Activated T-cell treated with anti-CD3 and anti-CD28 coated beads, Interleukin-2, amount 50 U/mL, for 4 hours (primary cell): ENCODE measurements around the gene TTC21B. TPM values are rescaled to one million over a fixed set of nuclear protein-coding genes. Genes with fewer than 3 reads are reported as not detected.

ENCODE experiments used
- ATAC-seq, 2 donors: fragments of 200-7000 bp; cut with Tn5 transposase; one replicate each; pipeline ENCODE4 v1.10.0; 2021
- DNase-seq: peaks from one replicate; pipeline ENCODE4 v3.0.0-alpha.2; 2020
- H3K27me3 Mint-ChIP-seq: one replicate; pipeline ENCODE4 v1.8.0; 2021; ENCODE audit warnings: low read depth, mixed read lengths
- H3K36me3 Mint-ChIP-seq: one replicate; pipeline ENCODE4 v1.8.0; 2022; ENCODE audit warnings: mixed read lengths; ENCODE audit not compliant: insufficient read depth
- H3K4me1 Mint-ChIP-seq: one replicate; pipeline ENCODE4 v1.8.0; 2021; ENCODE audit warnings: low read depth, mixed read lengths
- H3K4me3 Mint-ChIP-seq: one replicate; pipeline ENCODE4 v1.8.0; 2021; ENCODE audit warnings: mild to moderate bottlenecking, moderate library complexity, mixed read lengths
- H3K9me3 Mint-ChIP-seq: one replicate; pipeline ENCODE4 v1.8.0; 2021; ENCODE audit warnings: mixed read lengths
- total RNA-seq, 3 donors: library from RNA; stranded (reverse); gene quantifications; one replicate each; pipeline ENCODE4 v1.2.1, GENCODE V29; 2021

TTC21B gene
- total RNA-seq, 3 donors from 2014 or later: 13.9 to 18.1 (median 16.3) TPM

DNA sequence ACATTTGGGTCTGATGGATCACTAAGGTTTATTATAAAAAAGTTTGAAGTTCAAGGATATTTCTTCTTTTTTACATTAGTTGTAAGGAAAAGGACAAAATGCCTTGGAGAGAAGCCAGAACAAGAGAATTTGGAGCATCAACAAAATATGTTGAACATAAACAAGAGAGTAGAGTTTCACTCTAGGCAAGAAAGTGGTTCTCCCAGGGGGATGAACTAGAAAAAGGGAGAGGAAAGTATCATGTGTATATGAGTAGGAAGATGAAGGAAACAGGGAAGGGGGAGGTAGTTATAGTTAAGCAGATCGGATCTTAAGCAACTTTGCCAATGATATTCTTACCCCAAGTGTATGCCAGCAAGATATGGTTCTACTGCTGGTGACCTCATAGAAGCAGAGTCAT is 95.7 kb downstream of the TTC21B start:
- Mint-ChIP-seq H3K27me3 (peaks cover 1% of the 10 kb centered on the region), H3K36me3 (peaks cover 27% of the 10 kb centered on the region), H3K9me3 (peaks cover 29% of the 10 kb centered on the region), H3K4me3 (no peak overlapping the region), H3K4me1 (no peaks in the 10 kb centered on the region)
- ATAC-seq (no peak), DNase-seq (no peak)

- Mint-ChIP-seq H3K36me3 (peaks cover 22% of the 10 kb centered on the region), H3K27me3 (no peaks in the 10 kb centered on the region), H3K9me3 (peaks cover 44% of the 10 kb centered on the region), H3K4me1 (no peaks in the 10 kb centered on the region), H3K4me3 (no peak overlapping the region)
- no peak for ATAC-seq
- no peak for DNase-seq
These were observed 101.2 kb downstream of the TTC21B start for GRCh38 chr2:165852394-165852793.

GRCh38 chr2:165847001-165847400 is 106.6 kb downstream of the TTC21B start:
- H3K4me3 Mint-ChIP-seq: no peak overlapping the region
- H3K36me3 Mint-ChIP-seq: peaks cover 3% of the 10 kb centered on the region
- H3K27me3 Mint-ChIP-seq: no peaks in the 10 kb centered on the region
- ATAC-seq (no peak), DNase-seq (no peak)
- H3K9me3 Mint-ChIP-seq: peaks cover 24% of the 10 kb centered on the region
- H3K4me1 Mint-ChIP-seq: no peaks in the 10 kb centered on the region

- Mint-ChIP-seq H3K27me3 (no peaks in the 10 kb centered on the region), H3K4me3 (no peak overlapping the region), H3K4me1 (no peaks in the 10 kb centered on the region), H3K36me3 (peaks cover 3% of the 10 kb centered on the region), H3K9me3 (peaks cover 15% of the 10 kb centered on the region)
- DNase-seq (no peak), ATAC-seq (no peak)
These were observed 107.5 kb downstream of the TTC21B start for GRCh38 chr2:165846056-165846455.

GRCh38 chr2:165844216-165844615 is 109.4 kb downstream of the TTC21B start:
- H3K9me3 Mint-ChIP-seq: no peaks in the 10 kb centered on the region
- no peaks in the 10 kb centered on the region for H3K27me3 Mint-ChIP-seq
- H3K4me3 Mint-ChIP-seq: no peak overlapping the region
- DNase-seq (no peak), ATAC-seq (no peak)
- H3K36me3 Mint-ChIP-seq: peaks cover 3% of the 10 kb centered on the region
- H3K4me1 Mint-ChIP-seq: no peaks in the 10 kb centered on the region

- Mint-ChIP-seq H3K36me3 (peaks cover 3% of the 10 kb centered on the region), H3K4me1 (no peaks in the 10 kb centered on the region), H3K27me3 (no peaks in the 10 kb centered on the region), H3K9me3 (no peaks in the 10 kb centered on the region), H3K4me3 (no peak overlapping the region)
- DNase-seq (no peak), ATAC-seq (no peak)
These were observed 110.2 kb downstream of the TTC21B start for GRCh38 chr2:165843351-165843750.

- Mint-ChIP-seq H3K4me1 (no peaks in the 10 kb centered on the region), H3K9me3 (no peaks in the 10 kb centered on the region), H3K27me3 (no peaks in the 10 kb centered on the region), H3K4me3 (no peak overlapping the region), H3K36me3 (peaks cover 3% of the 10 kb centered on the region)
- ATAC-seq (no peak), DNase-seq (no peak)
These were observed 113.1 kb downstream of the TTC21B start for GRCh38 chr2:165840333-165840958.

DNA sequence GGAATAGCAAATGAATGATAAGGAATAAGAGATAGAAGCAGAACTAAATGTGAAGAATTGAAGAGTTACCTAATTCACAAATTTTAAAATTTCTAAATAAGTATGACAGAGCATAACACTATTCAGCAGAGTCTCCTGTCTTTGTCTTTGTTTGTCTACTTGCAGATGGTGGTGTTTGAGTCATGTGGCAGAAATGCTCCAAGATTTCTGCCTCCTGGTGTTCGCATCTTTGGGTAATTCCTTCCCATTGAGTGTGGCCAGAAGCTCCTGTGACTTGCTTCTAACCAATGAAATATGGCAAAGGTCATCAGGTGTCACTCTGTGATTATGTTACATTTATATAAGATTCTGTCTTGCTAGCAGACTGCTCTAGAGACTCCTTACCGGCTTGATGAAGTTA is 114.0 kb downstream of the TTC21B start:
- DNase-seq (no peak), ATAC-seq (no peak)
- Mint-ChIP-seq H3K27me3 (no peaks in the 10 kb centered on the region), H3K4me1 (no peaks in the 10 kb centered on the region), H3K9me3 (no peaks in the 10 kb centered on the region), H3K36me3 (peaks cover 3% of the 10 kb centered on the region), H3K4me3 (no peak overlapping the region)

DNA sequence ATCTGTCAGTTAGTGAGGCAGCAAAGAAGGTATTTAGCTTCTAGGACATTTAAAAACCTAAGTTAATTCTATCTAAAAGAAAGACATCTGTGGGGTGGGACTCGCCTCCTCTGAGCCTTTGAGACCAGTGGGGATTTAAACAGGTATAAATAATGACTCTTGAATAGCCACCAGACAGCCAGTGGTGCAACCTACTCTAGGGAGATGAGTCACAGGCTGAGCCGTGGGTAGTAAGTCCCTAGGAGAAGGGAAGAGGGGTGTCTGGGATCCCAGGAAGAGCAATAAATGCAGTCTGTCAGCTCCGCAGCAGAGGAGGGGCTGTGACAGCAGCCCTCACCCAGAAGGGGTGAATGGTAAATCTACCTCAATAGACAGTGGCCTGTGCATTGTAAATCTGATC is 116.5 kb downstream of the TTC21B start:
- Mint-ChIP-seq H3K9me3 (no peaks in the 10 kb centered on the region), H3K4me1 (no peaks in the 10 kb centered on the region), H3K36me3 (peaks cover 1% of the 10 kb centered on the region), H3K27me3 (no peaks in the 10 kb centered on the region), H3K4me3 (no peak overlapping the region)
- ATAC-seq (no peak), DNase-seq (no peak)

GRCh38 chr2:165835363-165835762 is 118.2 kb downstream of the TTC21B start:
- ATAC-seq (no peak), DNase-seq (no peak)
- Mint-ChIP-seq H3K4me3 (no peak overlapping the region), H3K9me3 (no peaks in the 10 kb centered on the region), H3K27me3 (no peaks in the 10 kb centered on the region), H3K4me1 (no peaks in the 10 kb centered on the region), H3K36me3 (peaks cover 1% of the 10 kb centered on the region)

DNA sequence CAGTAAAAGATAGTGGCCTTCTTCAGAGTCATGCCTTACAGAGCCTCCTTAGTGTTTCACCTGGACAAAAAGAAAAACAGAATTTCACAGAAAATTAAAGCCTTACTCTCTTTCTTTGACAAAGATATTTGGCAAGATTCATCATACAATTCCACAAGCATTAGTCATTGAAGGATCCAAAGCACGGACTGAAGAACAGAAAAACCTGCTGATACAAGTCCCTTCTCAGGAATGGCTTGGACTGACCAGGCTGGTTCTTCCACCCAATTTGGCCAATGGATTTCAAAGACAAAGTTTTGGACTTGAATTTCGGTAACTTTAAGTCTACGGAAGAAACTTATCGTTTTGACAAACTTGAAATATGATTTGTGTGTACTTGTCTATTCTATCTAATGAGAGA is 120.4 kb downstream of the TTC21B start:
- Mint-ChIP-seq H3K4me3 (no peak overlapping the region), H3K4me1 (no peaks in the 10 kb centered on the region), H3K27me3 (no peaks in the 10 kb centered on the region), H3K9me3 (no peaks in the 10 kb centered on the region), H3K36me3 (peaks cover 1% of the 10 kb centered on the region)
- DNase-seq (no peak), ATAC-seq (no peak)

DNA sequence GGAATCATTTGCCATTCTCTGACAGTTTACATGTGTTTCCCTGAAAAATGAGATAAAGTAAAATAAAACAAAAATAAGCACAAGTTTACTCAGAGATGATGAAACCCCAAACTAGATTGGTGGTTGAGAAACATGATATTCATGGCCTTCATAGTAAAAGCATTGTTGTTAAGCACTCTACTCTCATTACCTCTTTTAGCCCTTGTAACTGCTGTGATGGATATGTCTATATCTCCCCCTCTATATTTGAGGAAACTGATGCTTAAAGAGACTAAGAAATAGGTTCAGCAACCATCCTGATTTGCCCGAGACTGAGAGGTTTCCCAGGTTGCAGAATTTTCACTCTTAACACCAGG is 125.7 kb downstream of the TTC21B start:
- Mint-ChIP-seq H3K27me3 (peaks cover 15% of the 10 kb centered on the region), H3K36me3 (peaks cover 1% of the 10 kb centered on the region), H3K4me3 (no peak overlapping the region), H3K9me3 (no peaks in the 10 kb centered on the region), H3K4me1 (no peaks in the 10 kb centered on the region)
- DNase-seq: no peak
- ATAC-seq: no peak

DNA sequence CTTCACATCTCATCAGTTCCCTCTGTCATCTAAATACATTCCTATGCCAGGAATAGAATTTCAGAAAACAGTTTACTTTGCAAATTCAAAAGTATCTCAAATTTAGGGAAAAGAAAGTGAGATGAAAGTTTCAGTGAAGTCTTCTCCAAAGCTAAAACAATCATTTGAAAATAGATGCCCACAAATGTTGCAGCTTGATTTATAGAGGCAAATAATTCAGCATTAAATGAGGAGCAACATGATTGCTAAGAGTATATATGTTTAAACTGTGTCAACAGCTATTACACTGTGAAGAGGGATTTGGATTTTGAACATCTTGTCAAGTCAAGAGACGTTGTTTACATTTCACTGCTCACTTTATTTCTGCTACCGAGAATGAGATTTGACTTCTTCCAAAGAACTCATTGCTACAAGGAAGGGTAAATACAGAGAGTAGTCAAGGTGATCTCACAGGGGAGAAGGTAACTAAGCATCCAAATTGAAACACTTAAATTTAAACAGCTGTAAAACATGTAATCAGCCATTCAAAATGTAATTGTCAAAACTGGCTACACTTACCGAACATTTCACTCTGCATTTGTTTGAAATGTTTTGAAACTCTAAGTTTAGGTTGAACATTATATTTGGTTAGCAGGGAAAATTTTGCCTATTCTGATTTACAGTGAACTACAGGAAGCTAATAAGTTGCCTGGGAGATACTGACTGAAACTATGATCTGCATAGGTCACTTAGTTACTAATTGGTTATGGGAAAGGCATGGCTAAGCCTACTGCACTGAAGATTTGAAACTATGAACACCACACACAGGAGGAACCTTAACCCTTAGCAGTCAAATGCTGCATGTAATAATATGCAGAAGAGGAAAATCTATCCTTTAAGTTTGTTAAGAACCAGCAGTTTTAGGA is 126.3 kb downstream of the TTC21B start:
- Mint-ChIP-seq H3K36me3 (peaks cover 1% of the 10 kb centered on the region), H3K27me3 (peaks cover 18% of the 10 kb centered on the region), H3K4me3 (no peak overlapping the region), H3K9me3 (no peaks in the 10 kb centered on the region), H3K4me1 (no peaks in the 10 kb centered on the region)
- ATAC-seq (no peak), DNase-seq (no peak)

GRCh38 chr2:165825041-165825440 is 128.5 kb downstream of the TTC21B start:
- H3K4me3 Mint-ChIP-seq: no peak overlapping the region
- DNase-seq: no peak
- peaks cover 20% of the 10 kb centered on the region for H3K27me3 Mint-ChIP-seq
- ATAC-seq: no peak
- no peaks in the 10 kb centered on the region for H3K4me1 Mint-ChIP-seq
- no peaks in the 10 kb centered on the region for H3K36me3 Mint-ChIP-seq
- H3K9me3 Mint-ChIP-seq: no peaks in the 10 kb centered on the region
